GM21381 (cell line): Measurements from ENCODE around the gene DDX25.

Experiments used
- ATAC-seq: cut with Tn5 transposase; IDR thresholded peaks from one replicate; pipeline ENCODE4 v1.9.1; 2021; ENCODE audit warnings: mild to moderate bottlenecking, moderate library complexity; ENCODE audit not compliant: unreplicated experiment

Gene DDX25

GRCh38 chr11:125948278-125949051, 44.2 kb downstream of the DDX25 start:
- ATAC-seq: no peak

- no peak for ATAC-seq
Measured at GRCh38 chr11:125949271-125950177, 45.2 kb downstream of the DDX25 start.

- no peak for ATAC-seq
Measured at GRCh38 chr11:125950178-125950490, 45.8 kb downstream of the DDX25 start.

DNA sequence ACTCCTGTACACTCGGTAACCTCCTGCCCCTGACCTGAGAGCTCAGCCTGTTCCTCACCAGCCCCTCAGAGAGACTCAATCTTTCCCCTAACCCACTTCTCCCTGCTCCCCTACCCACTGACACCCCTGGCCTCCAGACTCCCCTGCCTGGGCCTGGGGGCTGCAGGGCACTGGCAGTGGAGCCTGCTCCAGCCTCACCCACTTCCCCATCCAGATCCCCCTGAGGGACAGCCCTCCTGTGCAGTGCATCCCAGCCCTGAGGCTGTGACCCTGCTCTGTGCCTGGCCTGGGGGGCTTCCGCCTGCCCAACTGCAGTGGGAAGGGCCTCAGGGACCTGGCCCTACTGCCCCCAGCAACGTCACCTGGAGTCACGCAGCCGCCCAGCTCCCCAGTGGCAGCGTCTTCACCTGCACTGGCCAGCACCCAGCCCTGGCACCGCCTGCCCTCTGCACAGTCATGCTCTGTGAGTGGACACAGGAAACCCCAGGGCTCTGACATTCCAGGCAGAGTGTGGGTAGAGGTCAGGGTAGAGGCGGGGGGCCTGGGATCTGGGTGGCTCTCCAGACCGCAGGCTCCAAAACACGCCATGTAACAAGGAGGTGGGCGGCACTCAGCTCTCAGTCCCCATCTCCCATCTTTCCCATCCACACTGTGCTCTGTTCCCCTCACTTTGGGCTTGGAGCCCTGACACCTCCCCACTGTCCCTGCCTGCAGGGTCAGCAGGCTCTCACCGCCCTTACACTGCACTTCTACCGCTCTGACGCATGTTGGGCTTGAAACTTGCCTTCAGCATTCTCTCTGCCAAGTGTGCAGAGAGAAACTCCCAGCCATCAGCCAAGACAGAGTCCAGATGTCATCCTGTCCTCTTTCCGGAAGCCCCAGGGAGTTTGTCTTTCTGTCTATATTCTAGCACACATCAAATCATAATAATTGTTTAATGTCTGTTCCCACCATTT, 46.7 kb downstream of the DDX25 start:
- ATAC-seq: no peak

- no peak for ATAC-seq
Measured at GRCh38 chr11:125951731-125952130, 47.4 kb downstream of the DDX25 start.

DNA sequence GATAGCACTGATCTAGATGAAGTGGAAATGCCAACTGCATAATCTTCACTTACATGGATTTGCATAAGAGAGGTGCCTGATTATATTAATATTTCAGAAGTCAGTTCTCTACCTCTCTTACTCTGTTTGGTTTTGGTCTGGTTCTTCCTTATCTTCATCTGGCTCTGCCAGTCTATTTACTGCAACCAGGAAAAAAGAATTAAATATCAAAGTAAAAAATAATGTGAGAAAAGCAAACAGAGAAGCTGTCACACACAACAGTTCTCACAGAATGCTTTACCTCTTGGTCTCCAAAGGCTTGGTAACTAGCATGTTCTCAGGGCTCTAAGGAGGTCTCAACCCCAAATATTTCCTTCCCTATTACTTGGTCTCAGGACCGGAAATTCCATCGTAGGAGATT, 48.3 kb downstream of the DDX25 start:
- ATAC-seq: no peak

DNA sequence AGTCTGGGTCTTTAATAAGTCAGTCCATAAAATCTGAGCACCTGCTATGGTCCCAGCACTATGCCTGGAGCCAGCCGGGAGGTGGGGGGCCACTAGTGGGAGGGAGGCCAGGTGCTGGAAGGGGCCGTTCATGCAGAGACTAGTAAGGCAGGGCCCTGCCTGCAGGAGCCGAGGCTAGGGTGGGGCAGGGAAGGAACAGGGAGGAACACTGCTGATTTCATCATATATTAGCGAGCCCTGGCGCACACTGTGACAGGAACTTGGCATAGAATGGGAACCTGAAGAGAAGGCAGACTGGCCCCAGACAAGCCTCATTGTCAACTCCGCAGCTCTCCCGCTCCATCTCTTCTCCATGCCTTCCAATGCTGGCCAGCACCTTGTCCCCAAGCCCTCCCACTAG, 48.7 kb downstream of the DDX25 start:
- no peak for ATAC-seq

GRCh38 chr11:125953401-125953935, 49.2 kb downstream of the DDX25 start:
- no peak for ATAC-seq

DNA sequence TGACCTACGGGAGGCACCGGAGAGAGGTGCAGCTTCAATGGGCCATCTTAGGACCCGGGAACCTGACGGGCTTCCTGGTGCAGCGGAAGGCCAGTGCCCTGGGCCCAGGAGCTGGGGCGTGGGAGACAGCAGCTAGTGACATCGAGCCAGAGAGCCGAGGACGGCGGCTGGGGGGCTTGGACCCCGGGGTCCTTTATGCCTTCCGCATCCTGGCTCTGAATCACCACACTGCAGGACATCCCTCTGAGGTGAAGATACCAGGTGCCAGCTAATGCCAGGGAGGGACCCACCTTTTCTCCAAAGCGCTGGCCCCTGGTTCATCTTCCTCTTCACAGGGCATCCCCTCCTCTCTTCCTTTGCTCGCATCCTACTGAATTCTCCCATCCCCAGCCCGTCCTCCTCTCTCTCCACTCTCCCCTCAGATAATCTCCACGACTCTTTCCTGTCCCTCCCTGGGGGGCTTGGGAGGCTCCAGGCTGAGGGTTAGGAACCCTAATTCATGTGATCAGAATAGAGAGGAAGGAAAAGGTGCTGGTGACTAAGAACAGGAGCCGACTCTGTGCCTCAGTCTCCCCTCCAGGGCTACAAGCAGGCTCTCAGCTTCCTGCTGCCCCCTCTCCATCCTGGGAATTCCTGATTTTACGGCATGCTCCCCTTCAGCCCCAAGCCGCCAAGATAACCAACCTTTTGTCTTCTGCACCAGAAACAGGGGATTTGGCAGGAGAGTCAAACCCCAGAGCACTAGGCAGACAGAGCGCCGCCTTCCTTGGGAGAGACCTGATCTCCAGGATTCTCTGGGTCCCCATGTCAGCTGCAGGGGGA, 50.0 kb downstream of the DDX25 start:
- no peak for ATAC-seq

GRCh38 chr11:125954945-125955640, 50.8 kb downstream of the DDX25 start:
- no peak for ATAC-seq

DNA sequence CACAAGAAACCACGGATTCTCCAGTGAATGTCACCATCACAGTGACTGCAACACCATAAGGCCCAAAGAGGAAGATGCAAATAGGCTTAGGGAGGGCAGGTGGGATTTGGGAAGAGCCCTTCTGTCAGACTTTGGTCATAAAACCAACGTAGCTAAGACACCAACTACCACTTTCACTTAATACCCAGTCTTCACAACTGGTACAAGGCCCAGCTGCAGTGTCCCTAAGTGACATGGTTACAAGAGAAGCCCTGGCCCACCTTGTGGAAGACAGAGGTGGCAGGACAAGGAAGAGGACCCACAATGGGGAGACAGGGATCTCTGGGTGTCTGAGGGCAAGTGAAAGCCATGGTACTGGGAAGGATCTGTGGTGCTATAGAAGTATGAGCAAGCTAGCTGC, 51.5 kb downstream of the DDX25 start:
- ATAC-seq: no peak

DNA sequence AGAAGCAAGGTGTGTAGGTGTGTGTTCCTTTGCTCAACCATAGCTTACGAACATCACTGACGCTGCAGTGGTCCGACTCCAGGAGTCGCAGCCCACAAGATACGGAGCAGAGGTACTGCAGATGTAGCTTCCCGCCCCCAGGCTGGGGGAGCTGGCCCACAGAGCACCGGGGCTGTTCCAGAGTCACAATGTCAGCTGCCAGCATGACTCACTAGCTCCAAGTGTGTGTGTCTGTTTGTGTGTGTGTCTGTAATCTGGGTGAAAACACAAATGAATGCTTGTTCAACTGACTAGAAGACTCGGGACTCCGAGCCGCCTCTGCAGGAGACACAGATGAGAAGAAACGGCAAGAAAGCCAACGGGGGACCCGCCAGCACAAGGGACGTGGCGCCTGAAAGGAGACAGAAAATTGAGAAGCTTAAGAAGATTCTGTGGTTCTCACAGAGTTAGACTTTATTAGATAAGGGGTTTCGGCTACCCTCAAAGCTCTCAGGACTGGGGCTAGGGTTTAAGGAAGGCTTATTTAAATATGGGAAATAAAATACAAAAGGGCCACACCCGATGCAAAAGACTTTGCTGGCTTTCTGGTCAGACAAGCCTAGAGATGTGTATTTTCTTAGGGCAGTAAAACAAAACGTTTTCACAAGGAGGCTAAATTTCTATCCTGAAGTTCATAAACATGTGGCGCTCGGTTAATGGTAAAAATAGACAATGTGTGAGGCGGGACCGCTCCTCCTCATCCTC, 52.3 kb downstream of the DDX25 start:
- ATAC-seq: no peak

GRCh38 chr11:125957618-125958332, 53.5 kb downstream of the DDX25 start:
- no peak for ATAC-seq

DNA sequence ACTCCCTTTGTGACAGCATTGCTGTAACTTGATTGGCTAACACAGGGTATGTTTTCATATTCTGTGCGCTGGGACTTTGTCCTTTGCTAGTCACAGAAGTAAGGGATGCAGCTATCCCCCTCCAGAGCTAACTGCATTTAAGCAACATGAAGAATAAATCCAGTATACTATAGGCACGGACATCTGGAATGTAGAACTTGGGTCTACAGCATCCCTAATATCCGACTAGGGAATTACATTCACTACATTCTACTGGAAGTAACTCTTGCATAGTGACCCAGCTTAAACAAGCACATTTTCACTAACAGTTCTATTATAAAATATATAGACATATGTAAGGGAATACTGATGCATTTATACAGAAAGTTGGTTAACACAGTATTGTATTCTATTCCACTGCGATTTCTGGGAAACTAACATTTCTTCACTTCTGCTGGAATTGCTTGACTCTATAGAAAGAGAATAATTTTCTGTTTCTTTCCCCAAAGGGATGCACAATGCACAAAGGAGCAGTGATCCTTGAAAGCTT, 54.6 kb downstream of the DDX25 start:
- no peak for ATAC-seq

DNA sequence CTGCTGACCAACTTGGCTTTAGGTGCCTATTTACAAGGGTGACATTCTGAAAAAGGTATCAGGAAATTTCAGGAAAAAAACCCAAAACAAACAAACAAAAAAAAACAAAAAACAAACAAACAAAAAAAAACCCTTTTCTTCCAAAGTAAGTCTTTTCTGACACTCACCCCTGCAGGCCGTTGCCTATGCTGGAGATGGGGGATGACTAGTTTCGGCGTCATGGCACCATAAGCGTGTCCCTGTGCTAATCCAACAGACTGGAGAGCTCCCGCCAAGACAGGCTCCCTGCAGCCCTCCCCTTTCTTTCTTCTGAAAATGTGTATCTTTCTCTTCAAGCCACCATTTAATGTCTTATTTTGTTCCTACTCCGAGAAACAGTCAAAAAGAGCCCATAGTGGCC, 55.2 kb downstream of the DDX25 start:
- ATAC-seq: no peak

- ATAC-seq: no peak
Measured at GRCh38 chr11:125959931-125960330, 55.6 kb downstream of the DDX25 start.

DNA sequence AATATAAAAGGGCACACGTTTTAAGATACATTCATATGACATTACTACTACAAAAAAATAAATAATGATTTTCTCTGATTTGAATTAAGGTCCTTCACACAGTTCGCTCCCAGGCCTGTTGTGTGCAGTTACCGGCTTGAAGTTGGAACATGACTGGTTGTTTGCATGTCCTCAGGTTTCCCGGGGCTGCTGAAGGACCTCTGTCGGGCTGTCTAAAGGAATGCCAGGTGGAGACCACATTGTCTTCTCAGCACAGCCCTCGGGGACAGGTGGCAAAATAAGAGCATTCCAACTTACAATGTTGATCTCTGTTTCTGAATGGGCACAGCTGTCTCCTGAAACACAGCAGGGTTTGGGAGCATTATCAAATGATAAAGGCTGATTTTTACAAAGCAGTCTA, 56.5 kb downstream of the DDX25 start:
- no peak for ATAC-seq

DNA sequence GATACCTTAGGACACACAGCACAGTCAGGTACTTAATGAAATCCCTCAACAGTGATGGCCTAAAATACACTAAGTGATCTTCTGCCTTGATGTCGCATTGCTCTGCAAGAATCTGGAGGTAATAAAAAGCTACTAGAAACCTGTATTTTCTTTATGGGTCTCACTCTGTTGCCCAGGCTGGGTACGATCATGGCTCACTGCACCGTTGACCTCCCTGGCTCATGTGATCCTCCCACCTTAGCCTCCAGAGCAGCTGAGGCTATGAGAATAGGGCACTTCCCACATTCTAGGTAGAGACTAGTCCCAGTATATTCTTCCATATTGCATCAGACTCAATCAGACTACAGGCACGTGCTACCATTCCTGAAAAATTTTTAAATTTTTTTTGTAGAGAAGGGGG, 63.2 kb downstream of the DDX25 start:
- ATAC-seq: no peak
